ENCODE measurements around the gene CD2BP2. TPM values are rescaled to one million over a fixed set of nuclear protein-coding genes. Genes with fewer than 3 reads are reported as not detected.
A peak's percentile ranks its signal among the peaks of the same experiment; 100 is the strongest.

Gene CD2BP2
- total RNA-seq, 1 donor from 2014 or later, result 29.8 TPM

- no peaks in the 10 kb centered on the region for H3K27me3 ChIP-seq (ENCODE audit: low read depth)
- H3K9me3 ChIP-seq (replicated peaks), result no peaks in the 10 kb centered on the region
- no peak for DNase-seq
- no peaks in the 10 kb centered on the region for H3K36me3 ChIP-seq
- no peak overlapping the region for H3K27ac ChIP-seq (replicated peaks)
- intact Hi-C loops (cut with micrococcal nuclease), result no loop called here
- H3K4me1 ChIP-seq, result peaks cover 20% of the 10 kb centered on the region
- no peak overlapping the region for H3K4me3 ChIP-seq
- TF ChIP-seq CTCF (IDR thresholded peaks at IDR 0.05; ENCODE audit: borderline replicate concordance), result no peak
Measured at GRCh38 chr16:30380072-30380802, 25.1 kb upstream of the CD2BP2 start.

DNA sequence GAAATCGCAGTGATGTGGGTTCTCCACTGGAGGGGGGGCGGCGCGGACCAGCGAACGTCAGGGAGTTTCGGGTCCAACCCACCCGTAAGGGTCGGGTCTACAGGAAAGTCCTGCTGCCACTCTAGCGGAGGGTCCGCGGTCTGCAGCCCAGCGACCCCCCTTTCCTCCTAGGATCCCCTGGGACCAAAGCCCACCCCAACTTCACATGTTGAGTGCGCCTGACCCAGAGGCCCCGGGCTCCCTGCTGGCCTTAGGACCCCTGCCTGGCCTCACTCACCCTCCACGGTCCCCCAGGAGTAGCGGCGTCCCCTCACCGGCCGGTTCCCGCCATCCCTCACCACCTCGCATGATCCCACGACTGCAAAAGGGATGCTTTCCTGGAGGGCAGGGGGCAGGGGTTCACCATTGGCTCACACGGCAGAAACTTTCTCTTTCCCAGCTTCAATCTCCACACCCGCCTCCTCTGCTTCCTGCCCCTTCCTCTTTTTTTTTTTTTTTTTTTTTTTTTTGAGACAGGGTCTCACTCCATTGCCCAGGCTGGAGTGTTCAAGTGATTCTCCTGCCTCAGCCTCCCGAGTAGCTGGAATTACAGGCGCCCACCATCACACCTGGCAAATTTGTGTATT is 24.2 kb upstream of the CD2BP2 start:
- H3K4me1 ChIP-seq, result peaks cover 20% of the 10 kb centered on the region
- peak overlapping the region; percentile 77 for H3K4me3 ChIP-seq
- DNase-seq, result no peak
- no peaks in the 10 kb centered on the region for H3K27me3 ChIP-seq (ENCODE audit: low read depth)
- intact Hi-C loops (cut with micrococcal nuclease), result no loop called here
- no peak for TF ChIP-seq CTCF (IDR thresholded peaks at IDR 0.05; ENCODE audit: borderline replicate concordance)
- H3K9me3 ChIP-seq (replicated peaks), result no peaks in the 10 kb centered on the region
- H3K36me3 ChIP-seq, result no peaks in the 10 kb centered on the region
- peak overlapping the region; percentile 100 for H3K27ac ChIP-seq (replicated peaks)

GRCh38 chr16:30378236-30379157 is 23.4 kb upstream of the CD2BP2 start:
- peak; percentile 21 for TF ChIP-seq CTCF (IDR thresholded peaks at IDR 0.05; ENCODE audit: borderline replicate concordance)
- H3K27me3 ChIP-seq (ENCODE audit: low read depth), result no peaks in the 10 kb centered on the region
- DNase-seq, result peak; percentile 100
- no peaks in the 10 kb centered on the region for H3K9me3 ChIP-seq (replicated peaks)
- peak overlapping the region; percentile 100 for H3K27ac ChIP-seq (replicated peaks)
- intact Hi-C loops (cut with micrococcal nuclease), result no loop called here
- H3K36me3 ChIP-seq, result no peaks in the 10 kb centered on the region
- H3K4me1 ChIP-seq, result peaks cover 20% of the 10 kb centered on the region
- peak overlapping the region; percentile 77 for H3K4me3 ChIP-seq

DNA sequence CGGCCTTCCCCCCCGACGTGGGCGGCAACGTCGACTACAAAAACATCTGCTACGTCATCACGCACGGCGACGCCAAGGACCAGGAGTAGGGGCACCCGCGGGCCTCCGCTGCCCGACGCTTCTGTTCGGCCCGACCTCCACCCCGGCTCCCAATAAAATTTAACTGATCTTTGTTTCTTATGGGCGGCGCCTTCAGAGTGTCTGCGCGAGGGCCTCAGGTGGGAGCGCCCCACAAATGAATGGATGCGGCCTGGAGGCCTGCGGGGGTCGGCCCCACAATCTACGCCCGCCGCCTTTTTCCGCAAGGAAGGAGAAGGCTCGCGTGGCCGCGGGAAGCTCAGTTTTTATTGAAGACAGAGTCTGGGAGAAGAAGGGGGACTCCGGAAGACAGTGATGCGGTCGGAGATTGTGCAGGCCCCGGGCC is 22.7 kb upstream of the CD2BP2 start:
- DNase-seq, result peak; percentile 95
- Histone ChIP-seq H3K4me1 (peaks cover 20% of the 10 kb centered on the region), H3K27me3 (ENCODE audit: low read depth) (no peaks in the 10 kb centered on the region), H3K9me3 (replicated peaks) (no peaks in the 10 kb centered on the region), H3K4me3 (peak overlapping the region; percentile 77), H3K36me3 (no peaks in the 10 kb centered on the region), H3K27ac (replicated peaks) (peak overlapping the region; percentile 100)
- intact Hi-C loops (cut with micrococcal nuclease), result no loop called here
- no peak for TF ChIP-seq CTCF (IDR thresholded peaks at IDR 0.05; ENCODE audit: borderline replicate concordance)

GRCh38 chr16:30377050-30377811 is 22.1 kb upstream of the CD2BP2 start:
- peak overlapping the region; percentile 77 for H3K4me3 ChIP-seq
- intact Hi-C loops (cut with micrococcal nuclease), result no loop called here
- H3K27ac ChIP-seq (replicated peaks), result peak overlapping the region; percentile 100
- H3K36me3 ChIP-seq, result no peaks in the 10 kb centered on the region
- no peaks in the 10 kb centered on the region for H3K27me3 ChIP-seq (ENCODE audit: low read depth)
- no peaks in the 10 kb centered on the region for H3K9me3 ChIP-seq (replicated peaks)
- peaks cover 22% of the 10 kb centered on the region for H3K4me1 ChIP-seq
- no peak for DNase-seq
- TF ChIP-seq CTCF (IDR thresholded peaks at IDR 0.05; ENCODE audit: borderline replicate concordance), result no peak

All from left ventricle myocardium inferior (tissue), 1 donor.